HG02588 (cell line): ENCODE measurements around the gene ZNF558.
"Not testable (repeated sequence)": the region's sequence is repeated elsewhere in the genome, so short reads cannot be mapped to it uniquely, and the experiment has no call there.

Source experiments
- ATAC-seq: cut with Tn5 transposase; IDR thresholded peaks from one replicate; pipeline ENCODE4 v1.9.1; 2021; ENCODE audit warnings: mild to moderate bottlenecking, moderate library complexity; ENCODE audit not compliant: unreplicated experiment

The ZNF558 gene

GRCh38 chr19:8811315-8812172 lies 20.6 kb downstream of the ZNF558 start:
- ATAC-seq: no peak

GRCh38 chr19:8806661-8807060 lies 25.4 kb downstream of the ZNF558 start:
- ATAC-seq: no peak

- no peak for ATAC-seq
Measured at GRCh38 chr19:8794823-8795222, 37.3 kb downstream of the ZNF558 start.

- not testable (repeated sequence) for ATAC-seq
Measured at GRCh38 chr19:8773587-8773986, 58.5 kb downstream of the ZNF558 start.

GRCh38 chr19:8769265-8769664 lies 62.8 kb downstream of the ZNF558 start:
- ATAC-seq: not testable (repeated sequence)

GRCh38 chr19:8767257-8767656 lies 64.8 kb downstream of the ZNF558 start:
- not testable (repeated sequence) for ATAC-seq
